Measurements from ENCODE around the gene PHF5A. TPM values are rescaled to one million over a fixed set of nuclear protein-coding genes. Genes with fewer than 3 reads are reported as not detected.
"Not testable (repeated sequence)": the region's sequence is repeated elsewhere in the genome, so short reads cannot be mapped to it uniquely, and the experiment has no call there.

Gene PHF5A
- total and polyA plus RNA-seq, 8 donors = 30.3 to 54.7 (median 46.1) TPM

DNA sequence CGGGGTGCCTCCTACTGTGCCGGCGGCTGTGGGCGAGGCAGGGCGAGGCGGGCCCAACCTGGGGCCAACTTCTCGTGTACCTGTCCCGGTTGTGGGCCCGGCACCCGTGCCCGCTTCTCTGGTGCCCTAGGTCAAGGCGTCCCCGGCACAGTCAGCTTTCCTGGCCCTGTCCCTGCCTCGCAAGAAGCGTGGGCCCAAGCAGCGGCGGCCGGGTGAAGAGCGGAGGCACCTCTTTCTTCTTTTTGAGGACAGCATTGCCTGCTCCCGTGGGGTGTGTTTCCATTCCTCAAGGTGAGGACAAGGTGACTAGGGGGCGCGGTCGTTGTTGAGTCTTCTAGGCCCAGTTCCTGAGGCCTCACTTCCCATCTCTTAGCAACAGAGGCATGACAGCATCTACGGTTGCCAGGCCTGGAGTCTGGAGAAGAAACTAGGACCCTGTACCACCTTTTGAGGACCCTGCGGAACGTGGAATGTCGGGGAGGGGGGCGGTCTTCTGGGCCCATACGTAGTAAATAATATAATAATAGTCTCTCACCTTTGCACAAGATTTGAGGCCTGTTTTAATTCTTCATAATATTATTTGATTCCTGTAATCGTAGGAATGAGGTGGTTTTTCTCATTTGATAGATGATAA is 843 bp upstream of the PHF5A start:
- Histone ChIP-seq H3K4me1 (peaks cover 3 to 48% of the 10 kb centered on the region in 2 donors), H3K4me3 (peak overlapping the region; percentile 92 to 100), H3K36me3 (peaks cover 0 to 35% of the 10 kb centered on the region in 2 donors), H3K27ac (peak overlapping the region; percentile 91 to 93), H3K27me3 (no peaks in the 10 kb centered on the region), H3K9me3 (no peaks in the 10 kb centered on the region)
- ATAC-seq (peak; percentile 37), DNase-seq (no peak)
- intact Hi-C loops (cut with DNase I) = no loop called here
- TF ChIP-seq, protein P1, sequence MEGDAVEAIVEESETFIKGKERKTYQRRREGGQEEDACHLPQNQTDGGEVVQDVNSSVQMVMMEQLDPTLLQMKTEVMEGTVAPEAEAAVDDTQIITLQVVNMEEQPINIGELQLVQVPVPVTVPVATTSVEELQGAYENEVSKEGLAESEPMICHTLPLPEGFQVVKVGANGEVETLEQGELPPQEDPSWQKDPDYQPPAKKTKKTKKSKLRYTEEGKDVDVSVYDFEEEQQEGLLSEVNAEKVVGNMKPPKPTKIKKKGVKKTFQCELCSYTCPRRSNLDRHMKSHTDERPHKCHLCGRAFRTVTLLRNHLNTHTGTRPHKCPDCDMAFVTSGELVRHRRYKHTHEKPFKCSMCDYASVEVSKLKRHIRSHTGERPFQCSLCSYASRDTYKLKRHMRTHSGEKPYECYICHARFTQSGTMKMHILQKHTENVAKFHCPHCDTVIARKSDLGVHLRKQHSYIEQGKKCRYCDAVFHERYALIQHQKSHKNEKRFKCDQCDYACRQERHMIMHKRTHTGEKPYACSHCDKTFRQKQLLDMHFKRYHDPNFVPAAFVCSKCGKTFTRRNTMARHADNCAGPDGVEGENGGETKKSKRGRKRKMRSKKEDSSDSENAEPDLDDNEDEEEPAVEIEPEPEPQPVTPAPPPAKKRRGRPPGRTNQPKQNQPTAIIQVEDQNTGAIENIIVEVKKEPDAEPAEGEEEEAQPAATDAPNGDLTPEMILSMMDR (IDR thresholded peaks at IDR 0.05) = no peak

DNA sequence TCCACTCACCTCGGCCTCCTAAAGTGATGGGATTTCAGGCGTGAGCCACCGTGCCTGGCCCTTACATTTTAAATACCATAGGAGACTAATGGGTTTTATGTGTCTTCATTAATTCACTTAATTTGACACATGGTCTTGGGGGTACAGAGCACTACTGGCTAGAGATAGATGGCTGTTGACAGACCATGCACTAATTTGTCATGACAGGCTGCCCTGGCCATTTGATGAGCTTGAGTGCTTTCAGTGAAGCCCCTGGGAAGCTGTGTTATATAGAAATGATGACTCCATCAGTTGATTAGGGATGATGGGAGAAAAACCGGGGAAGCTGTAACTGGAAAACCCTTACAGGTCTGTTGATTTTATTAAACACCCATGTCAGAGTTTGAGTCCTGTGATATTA is 6.6 kb downstream of the PHF5A start:
- no peak overlapping the region for H3K27ac ChIP-seq
- peaks cover 0 to 7% of the 10 kb centered on the region in 2 donors for H3K4me1 ChIP-seq
- no peak for DNase-seq
- TF ChIP-seq, protein P1 (IDR thresholded peaks at IDR 0.05) = no peak
- no peaks in the 10 kb centered on the region for H3K9me3 ChIP-seq
- no peak for ATAC-seq
- intact Hi-C loops (cut with DNase I) = no loop called here
- H3K27me3 ChIP-seq = no peaks in the 10 kb centered on the region
- H3K4me3 ChIP-seq = no peak overlapping the region
- H3K36me3 ChIP-seq = peaks cover 0 to 93% of the 10 kb centered on the region in 2 donors

DNA sequence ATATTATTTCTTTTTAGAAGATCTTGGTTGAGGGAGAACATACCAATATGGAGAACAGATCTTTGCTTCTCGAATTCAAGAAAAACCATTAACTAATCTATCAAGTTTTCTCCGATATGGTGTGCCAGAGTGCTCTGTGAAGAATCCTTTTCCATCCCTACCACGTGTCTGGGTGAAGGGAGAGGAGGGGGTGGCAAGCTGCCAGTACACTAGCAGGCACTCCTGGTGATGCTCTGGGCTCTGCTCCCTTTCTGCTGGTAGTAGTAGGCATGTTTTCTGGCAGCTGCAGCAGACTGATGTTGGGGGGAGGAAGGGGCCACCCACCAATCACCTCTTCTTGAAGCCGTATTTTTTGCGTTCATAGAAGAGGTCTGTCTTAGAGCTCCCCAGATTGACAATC is 8.4 kb downstream of the PHF5A start:
- ATAC-seq; H3K27ac ChIP-seq; H3K27me3 ChIP-seq; H3K4me3 ChIP-seq; DNase-seq; H3K4me1 ChIP-seq; intact Hi-C loops (cut with DNase I); H3K9me3 ChIP-seq: not testable (repeated sequence)
- H3K36me3 ChIP-seq = peaks cover 0 to 74% of the 10 kb centered on the region in 2 donors

DNA sequence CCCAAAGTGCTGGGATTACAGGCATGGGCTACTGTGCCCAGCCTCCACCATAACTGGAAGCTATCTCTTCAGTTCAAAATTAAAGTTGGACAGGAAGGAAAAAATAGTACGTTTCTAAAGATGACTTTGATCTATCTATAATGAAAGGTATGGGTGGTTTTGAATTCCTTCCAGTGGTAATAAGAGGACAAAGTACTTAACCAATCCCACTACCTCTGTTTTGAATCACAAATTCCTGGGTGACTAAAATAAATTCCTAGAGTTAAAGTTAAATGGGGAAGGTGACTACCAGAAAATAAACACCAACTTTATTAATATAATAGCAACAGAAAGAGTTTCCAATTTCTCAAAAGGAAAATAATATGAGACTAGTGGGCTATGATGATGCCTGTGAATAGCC is 9.1 kb downstream of the PHF5A start:
- Histone ChIP-seq H3K36me3 (peaks cover 0 to 68% of the 10 kb centered on the region in 2 donors), H3K4me1 (no peaks in the 10 kb centered on the region), H3K4me3 (no peak overlapping the region), H3K27me3 (no peaks in the 10 kb centered on the region), H3K27ac (no peak overlapping the region), H3K9me3 (no peaks in the 10 kb centered on the region)
- intact Hi-C loops (cut with DNase I) = no loop called here
- ATAC-seq (no peak), DNase-seq (no peak)
- TF ChIP-seq, protein P1 (IDR thresholded peaks at IDR 0.05) = no peak

DNA sequence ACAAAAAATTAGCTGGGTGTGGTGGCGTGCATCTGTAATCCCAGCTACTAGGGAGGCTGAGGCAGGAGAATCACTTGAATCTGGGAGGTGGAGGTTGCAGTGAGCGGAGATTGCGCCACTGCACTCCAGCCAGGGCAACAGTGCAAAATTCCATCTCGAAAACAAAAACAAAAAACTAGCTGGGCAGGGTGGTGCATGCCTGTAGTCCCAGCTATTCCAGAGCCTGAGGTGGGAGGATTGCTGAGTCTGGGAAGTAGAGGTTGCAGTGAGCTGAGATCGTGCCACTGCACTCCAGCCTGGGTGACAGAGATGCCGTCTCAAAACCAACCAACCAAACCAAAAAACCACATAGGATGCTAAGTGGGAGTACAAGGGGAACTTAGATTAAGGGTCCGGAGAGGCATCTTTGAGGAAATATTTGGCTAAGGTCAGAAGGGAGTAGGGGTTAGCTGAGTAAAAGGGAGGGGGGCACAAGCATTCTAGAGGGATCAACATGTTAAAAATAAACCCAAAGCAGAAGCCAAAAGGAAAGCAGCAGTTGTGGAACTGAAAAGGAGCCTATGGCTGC is 10.2 kb downstream of the PHF5A start:
- intact Hi-C loops (cut with DNase I) = no loop called here
- ATAC-seq = no peak
- Histone ChIP-seq H3K4me1 (no peaks in the 10 kb centered on the region), H3K27me3 (no peaks in the 10 kb centered on the region), H3K4me3 (no peak overlapping the region), H3K36me3 (peaks cover 0 to 58% of the 10 kb centered on the region in 2 donors), H3K27ac (no peak overlapping the region), H3K9me3 (no peaks in the 10 kb centered on the region)
- TF ChIP-seq, protein P1 (IDR thresholded peaks at IDR 0.05) = no peak
- no peak for DNase-seq
